Measurements from ENCODE around the gene PSMA4. TPM values are rescaled to one million over a fixed set of nuclear protein-coding genes. Genes with fewer than 3 reads are reported as not detected.

Gene PSMA4
- total and polyA plus RNA-seq, 2 of the 8 experiments (the other 6 are each of a cell fraction or from before 2014, with no cell fraction given): 348 to 445 TPM

DNA sequence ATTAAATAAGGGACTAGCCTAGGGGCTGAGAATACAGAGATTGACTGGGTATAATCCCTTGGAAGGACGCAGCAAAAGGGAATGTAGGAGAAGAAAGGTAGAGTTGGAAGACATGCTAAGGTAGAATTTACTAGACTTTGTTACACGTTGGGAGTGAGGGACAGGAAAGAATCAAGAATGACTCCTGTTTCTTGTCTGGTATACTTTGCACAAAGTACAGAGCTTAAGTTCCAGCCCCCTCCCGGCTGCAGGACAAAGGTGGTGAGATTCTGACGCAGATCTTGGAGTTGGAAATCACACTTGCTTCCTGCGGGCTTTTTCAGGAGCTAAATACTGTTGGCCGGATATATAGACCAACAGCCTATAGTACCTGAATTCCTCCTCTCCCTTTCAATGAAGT, 32.0 kb upstream of the PSMA4 start:
- Histone ChIP-seq H3K18ac (ENCODE audit: extremely low read depth, low read length) (no peak overlapping the region), H3K23me2 (ENCODE audit: low read depth, low read length) (peaks cover 11% of the 10 kb centered on the region; the same call in 1 of the 2 replicates), H4K8ac (ENCODE audit: extremely low read depth, insufficient read depth, low read length) (no peak overlapping the region), H3K4me2 (ENCODE audit: insufficient read depth in 1 of 2, low read depth in 2 of 2, low read length in 2 of 2) (peak overlapping the region; percentile 72 to 96), H3K23ac (ENCODE audit: insufficient read length) (no peak overlapping the region), H3K79me2 (ENCODE audit: control insufficient read depth in 1 of 2, insufficient read depth in 2 of 2, low read length in 2 of 2) (no peaks in the 10 kb centered on the region), H3K36me3 (ENCODE audit: control insufficient read depth in 2 of 4, insufficient read depth in 4 of 4, low read length in 3 of 4) (no peaks in the 10 kb centered on the region), H3K9me3 (ENCODE audit: insufficient read depth in 2 of 2, low read depth in 1 of 2, low read length in 1 of 2) (no peaks in the 10 kb centered on the region; a peak in 1 of 4 replicates), H4K5ac (ENCODE audit: insufficient read length, low read depth, low read length) (no peak overlapping the region), H2BK120ac (replicated peaks; ENCODE audit: low read depth, low read length) (no peak overlapping the region), H4K20me1 (replicated peaks in 1 of 2; ENCODE audit: control insufficient read depth in 1 of 2, insufficient read depth in 2 of 2, low read length in 2 of 2) (no peaks in the 10 kb centered on the region), H3K27ac (ENCODE audit: low read depth, low read length) (no peak overlapping the region), H4K91ac (replicated peaks; ENCODE audit: insufficient read length, low read length) (no peak overlapping the region), H2BK5ac (ENCODE audit: low read depth, low read length) (no peak overlapping the region), H3K9ac (replicated peaks in 1 of 4; ENCODE audit: extremely low read depth in 1 of 4, low read depth in 3 of 4, low read length in 3 of 4) (peak overlapping the region in 1 of 4 experiments; percentile 39; a peak in 2 of 7 replicates), H2AFZ (ENCODE audit: low read length) (0 out of 2 replicates have a peak overlapping the region, but pooled peaks have one; percentile 84), H2BK20ac (ENCODE audit: low read length) (no peak overlapping the region), H3K56ac (replicated peaks; ENCODE audit: insufficient read length, low read depth, low read length) (no peak overlapping the region), H3K4ac (replicated peaks; ENCODE audit: insufficient read length, low read depth, low read length) (no peak overlapping the region), H2BK15ac (ENCODE audit: low read length) (no peak overlapping the region), H3K27me3 (replicated peaks in 1 of 4; ENCODE audit: control insufficient read depth in 3 of 4, extremely low read depth in 1 of 4, insufficient read depth in 3 of 4, low read length in 3 of 4) (peaks cover 0 to 14% (median 8%) of the 10 kb centered on the region in 4 experiments; a peak in 6 of 7 replicates), H2BK12ac (ENCODE audit: low read depth, low read length) (no peak overlapping the region), H3K14ac (ENCODE audit: insufficient read length) (no peak overlapping the region), H3K4me3 (ENCODE audit: extremely low read depth in 1 of 4, insufficient read depth in 2 of 4, low read depth in 3 of 4, low read length in 4 of 4) (peak overlapping the region; percentile 70 to 83 (median 72); a peak in 7 of 8 replicates), H2AK5ac (ENCODE audit: low read depth, low read length) (no peak overlapping the region), H3K4me1 (replicated peaks in 1 of 4; ENCODE audit: control insufficient read depth in 3 of 4, insufficient read depth in 4 of 4, low read length in 3 of 4) (peaks cover 0 to 5% (median 1%) of the 10 kb centered on the region in 4 experiments; a peak in 2 of 7 replicates), H3K79me1 (ENCODE audit: low read depth, low read length) (no peaks in the 10 kb centered on the region)
- ChIA-PET CTCF (ENCODE audit: partially characterized antibody) (interaction anchor here (0.6 to 1.7 kb wide), 6 partner anchors 26 to 395 kb away, joined by 3 to 7 read pairs (median 3); partner anchors contain the start of genes CHRNA3 and PSMA4), POLR2A (ENCODE audit: partially characterized antibody) (interaction anchor here (1.2 to 1.9 kb wide), 3 partner anchors 32 to 259 kb away, joined by 3 to 8 read pairs (median 4); partner anchors contain the start of genes CHRNA5 and PSMA4)
- DNase-seq (ENCODE audit: low read depth in 1 of 2, low spot score in 2 of 2): no peak
- WGBS, 2 experiments (ENCODE audit: extremely low coverage in 1 of 2, insufficient coverage in 1 of 2, insufficient read length in 1 of 2, insufficient replicate concordance in 2 of 2, low coverage in 1 of 2, low lambda C conversion rate in 2 of 2, missing lambda C conversion rate in 1 of 2): 66% methylated on average over 6 of the region's 6 CpGs; no CpG with 5 or more reads in 1 of the 2 experiments
- no peak for FAIRE-seq
- TF ChIP-seq E2F6 (IDR thresholded peaks at IDR 0.05) (no peak), PHF8 (conservative IDR thresholded peaks at IDR 0.05; ENCODE audit: low read depth, low read length) (no peak), TBP (IDR thresholded peaks at IDR 0.05; ENCODE audit: low read depth, low read length) (no peak), TAF1 (IDR thresholded peaks at IDR 0.05; ENCODE audit: low read depth, low read length) (no peak), SP1 (IDR thresholded peaks at IDR 0.05; ENCODE audit: low read depth, low read length) (no peak), RBBP5 (IDR thresholded peaks at IDR 0.05; ENCODE audit: borderline replicate concordance, low read depth, low read length) (no peak), HDAC2 (IDR thresholded peaks at IDR 0.05; ENCODE audit: borderline replicate concordance in 1 of 2, low read depth in 2 of 2, low read length in 2 of 2) (no peak), EP300 (IDR thresholded peaks at IDR 0.05; ENCODE audit: borderline replicate concordance in 1 of 2, low read depth in 2 of 2, low read length in 2 of 2) (no peak), SAP30 (IDR thresholded peaks at IDR 0.05; ENCODE audit: insufficient read depth, insufficient replicate concordance, low read length) (no peak), KDM4A (IDR thresholded peaks at IDR 0.05; ENCODE audit: low read depth, low read length, severe bottlenecking) (no peak)
- TF ChIP-seq, protein P1, sequence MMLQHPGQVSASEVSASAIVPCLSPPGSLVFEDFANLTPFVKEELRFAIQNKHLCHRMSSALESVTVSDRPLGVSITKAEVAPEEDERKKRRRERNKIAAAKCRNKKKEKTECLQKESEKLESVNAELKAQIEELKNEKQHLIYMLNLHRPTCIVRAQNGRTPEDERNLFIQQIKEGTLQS (IDR thresholded peaks at IDR 0.05; ENCODE audit: insufficient read depth, low read depth, low read length): no peak

Data from H1 (cell line).